GM23338 (cell line): ENCODE results near the gene SCRG1. TPM values are rescaled to one million over a fixed set of nuclear protein-coding genes. Genes with fewer than 3 reads are reported as not detected.

ENCODE experiments used
- ATAC-seq: fragments of 200-7000 bp; cut with Tn5 transposase; 3 replicates; pipeline ENCODE4 v1.9.1; 2020
- DNase-seq: peaks from one replicate; pipeline ENCODE4 v3.0.0-alpha.2; 2015; ENCODE audit warnings: low spot score
- H2AFZ ChIP-seq: fragments of 200-600 bp; sonication (generic); 2 replicates; pipeline ENCODE4 v1.8.0; 2016; ENCODE audit warnings: antibody characterized with exemption, mild to moderate bottlenecking, moderate library complexity
- H3F3A ChIP-seq: fragments of 200-600 bp; sonication (generic); replicated peaks from 2 replicates; pipeline ENCODE4 v1.8.0; 2017; ENCODE audit warnings: antibody characterized with exemption, mixed run types, low read depth
- H3K27ac ChIP-seq: fragments of 200-600 bp; sonication (generic); 2 replicates; pipeline ENCODE4 v1.6.1; 2016; ENCODE audit warnings: low read depth
- H3K27me3 ChIP-seq: fragments of 200-600 bp; sonication (generic); 2 replicates; pipeline ENCODE4 v1.8.0; 2016; ENCODE audit warnings: mild to moderate bottlenecking, mixed run types, moderate library complexity; ENCODE audit not compliant: insufficient read depth
- H3K36me3 ChIP-seq: fragments of 200-600 bp; sonication (generic); 2 replicates; pipeline ENCODE4 v1.8.0; 2016; ENCODE audit warnings: mild to moderate bottlenecking; ENCODE audit not compliant: insufficient read depth
- H3K4me1 ChIP-seq: fragments of 200-600 bp; sonication (generic); 2 replicates; pipeline ENCODE4 v1.8.0; 2016; ENCODE audit warnings: mild to moderate bottlenecking, moderate library complexity; ENCODE audit not compliant: insufficient read depth
- H3K4me2 ChIP-seq: fragments of 200-600 bp; sonication (generic); 2 replicates; pipeline ENCODE4 v1.7.1; 2017; ENCODE audit warnings: mixed run types
- H3K4me3 ChIP-seq: fragments of 200-600 bp; sonication (generic); 2 replicates; pipeline ENCODE4 v1.6.1; 2016; ENCODE audit warnings: mixed run types
- H3K79me2 ChIP-seq: fragments of 200-600 bp; sonication (generic); replicated peaks from 2 replicates; pipeline ENCODE4 v1.8.0; 2017; ENCODE audit warnings: mild to moderate bottlenecking; ENCODE audit not compliant: insufficient read depth
- H3K9me2 ChIP-seq: fragments of 200-600 bp; sonication (generic); 2 replicates; pipeline ENCODE4 v1.8.0; 2017; ENCODE audit not compliant: insufficient read depth
- H4K20me1 ChIP-seq: fragments of 200-600 bp; sonication (generic); replicated peaks from 2 replicates; pipeline ENCODE4 v1.8.0; 2017; ENCODE audit warnings: mild to moderate bottlenecking; ENCODE audit not compliant: insufficient read depth
- H3K27ac Mint-ChIP-seq: 2 replicates; pipeline ENCODE4 v1.8.0; 2020; ENCODE audit warnings: inconsistent platforms, mild to moderate bottlenecking, moderate library complexity, mixed read lengths
- H3K27me3 Mint-ChIP-seq: 3 replicates; pipeline ENCODE4 v1.8.0; 2022; ENCODE audit warnings: low read depth, mild to moderate bottlenecking, moderate library complexity, mixed read lengths, inconsistent platforms; ENCODE audit not compliant: insufficient read depth, poor library complexity
- H3K36me3 Mint-ChIP-seq: 3 replicates; pipeline ENCODE4 v1.8.0; 2021; ENCODE audit warnings: low read depth, mild to moderate bottlenecking, inconsistent platforms, moderate library complexity, mixed read lengths
- H3K4me1 Mint-ChIP-seq: 3 replicates; pipeline ENCODE4 v1.8.0; 2020; ENCODE audit warnings: mild to moderate bottlenecking, inconsistent platforms, mixed read lengths
- H3K4me3 Mint-ChIP-seq: 3 replicates; pipeline ENCODE4 v1.8.0; 2021; ENCODE audit warnings: moderate library complexity, mild to moderate bottlenecking, inconsistent platforms, mixed read lengths
- H3K9me3 Mint-ChIP-seq: 3 replicates; pipeline ENCODE4 v1.8.0; 2020; ENCODE audit warnings: moderate library complexity, mild to moderate bottlenecking, inconsistent platforms, mixed read lengths
- CREB1 ChIP-seq: fragments of 250-450 bp; sonication (Bioruptor Pico); IDR thresholded peaks from 2 replicates; pipeline ENCODE4 v1.5.0; 2020; ENCODE audit warnings: low read depth, mild to moderate bottlenecking, moderate library complexity
- JUNB ChIP-seq: IDR thresholded peaks from one replicate; pipeline ENCODE4 v1.6.1; 2016; ENCODE audit warnings: antibody characterized with exemption; ENCODE audit not compliant: unreplicated experiment
- NANOG ChIP-seq: IDR thresholded peaks from 2 replicates; pipeline ENCODE4 v1.6.1; 2016; ENCODE audit warnings: antibody characterized with exemption, borderline replicate concordance
- STAT1 ChIP-seq: IDR thresholded peaks from one replicate; pipeline ENCODE4 v1.6.1; 2016; ENCODE audit warnings: antibody characterized with exemption; ENCODE audit not compliant: unreplicated experiment
- ZNF114 ChIP-seq: fragments of 250-450 bp; sonication (Bioruptor Pico); IDR thresholded peaks from 2 replicates; pipeline ENCODE4 v1.5.0; 2020; ENCODE audit warnings: mild to moderate bottlenecking, moderate library complexity
- ZNF331 ChIP-seq: fragments of 250-450 bp; sonication (Bioruptor Pico); IDR thresholded peaks from 2 replicates; pipeline ENCODE4 v1.5.0; 2020; ENCODE audit warnings: low read depth, mild to moderate bottlenecking, moderate library complexity
- polyA plus RNA-seq: library from polyadenylated mRNA; unstranded; fragments of >200 nt; fragmentation: Nextera tagmentation; extraction: Ambion mirVana; gene quantifications from 2 replicates; pipeline ENCODE4 v1.2.1, GENCODE V29; 2016
- total RNA-seq: library from RNA; depleted of rRNA; stranded (reverse); fragments of >200 nt; shearing (Covaris generic); gene quantifications from 2 replicates; pipeline ENCODE4 v1.2.3, GENCODE V29; 2014
- TF ChIP-seq, protein P1 (sequence below): fragments of 250-450 bp; sonication (Bioruptor Pico); IDR thresholded peaks from 2 replicates; pipeline ENCODE4 v1.5.0; 2020; ENCODE audit warnings: mild to moderate bottlenecking, moderate library complexity
- TF ChIP-seq, protein P2 (sequence below): IDR thresholded peaks from 2 replicates; pipeline ENCODE4 v1.6.1; 2016; ENCODE audit warnings: antibody characterized with exemption
- TF ChIP-seq, protein P3 (sequence below): IDR thresholded peaks from one replicate; pipeline ENCODE4 v1.6.1; 2018; ENCODE audit warnings: antibody characterized with exemption; ENCODE audit not compliant: unreplicated experiment

The SCRG1 gene
- total and polyA plus RNA-seq, 2 experiments from 2014 or later = 0.45 TPM; not detected in 1

DNA sequence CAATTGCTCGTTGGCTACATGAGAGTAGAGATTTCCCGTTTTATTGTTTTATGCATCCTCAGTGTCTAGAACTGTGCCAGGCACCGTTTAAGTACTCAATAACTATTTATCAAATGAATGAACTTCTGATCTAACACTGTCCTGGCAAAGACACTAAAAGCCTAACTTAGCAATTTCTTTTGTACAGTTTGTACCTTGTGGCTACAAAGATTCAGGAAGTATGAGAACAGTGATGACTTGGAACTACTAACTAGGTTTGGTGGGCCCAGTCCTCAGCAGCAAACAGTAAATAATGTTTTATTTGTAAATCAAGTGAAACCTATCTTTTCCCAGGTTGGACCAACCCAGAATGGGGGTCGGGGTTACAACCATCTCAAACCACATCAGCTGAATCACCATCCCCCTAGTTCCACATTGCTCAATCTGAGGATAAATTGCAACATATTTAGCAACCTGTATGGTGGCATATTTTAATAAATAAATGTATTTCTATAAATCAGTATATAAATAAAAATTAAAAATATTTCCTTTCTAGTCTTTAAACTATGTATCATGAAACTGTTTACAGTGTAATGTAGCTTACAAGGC lies 12.3 kb upstream of the SCRG1 start:
- DNase-seq (no peak), ATAC-seq (no peak)
- no peak overlapping the region for H2AFZ ChIP-seq
- H3K4me1 Mint-ChIP-seq = no peaks in the 10 kb centered on the region; the same call in 2 of the 3 replicates
- H3K4me1 ChIP-seq = no peaks in the 10 kb centered on the region
- H3K27me3 ChIP-seq = no peaks in the 10 kb centered on the region
- H3K36me3 ChIP-seq = no peaks in the 10 kb centered on the region
- no peaks in the 10 kb centered on the region; the same call in 1 of the 2 replicates for H3F3A ChIP-seq
- no peaks in the 10 kb centered on the region for H3K79me2 ChIP-seq
- no peak for TF ChIP-seq ZNF114
- TF ChIP-seq NANOG = no peak
- no peak overlapping the region for H3K27ac Mint-ChIP-seq
- H3K36me3 Mint-ChIP-seq = no peaks in the 10 kb centered on the region
- no peak overlapping the region for H3K4me3 ChIP-seq
- H3K9me3 Mint-ChIP-seq = no peaks in the 10 kb centered on the region
- no peaks in the 10 kb centered on the region for H3K9me2 ChIP-seq
- no peaks in the 10 kb centered on the region for H4K20me1 ChIP-seq
- H3K4me2 ChIP-seq = no peak overlapping the region
- H3K4me3 Mint-ChIP-seq = no peak overlapping the region
- no peak overlapping the region for H3K27ac ChIP-seq
- peaks cover 4% of the 10 kb centered on the region for H3K27me3 Mint-ChIP-seq

DNA sequence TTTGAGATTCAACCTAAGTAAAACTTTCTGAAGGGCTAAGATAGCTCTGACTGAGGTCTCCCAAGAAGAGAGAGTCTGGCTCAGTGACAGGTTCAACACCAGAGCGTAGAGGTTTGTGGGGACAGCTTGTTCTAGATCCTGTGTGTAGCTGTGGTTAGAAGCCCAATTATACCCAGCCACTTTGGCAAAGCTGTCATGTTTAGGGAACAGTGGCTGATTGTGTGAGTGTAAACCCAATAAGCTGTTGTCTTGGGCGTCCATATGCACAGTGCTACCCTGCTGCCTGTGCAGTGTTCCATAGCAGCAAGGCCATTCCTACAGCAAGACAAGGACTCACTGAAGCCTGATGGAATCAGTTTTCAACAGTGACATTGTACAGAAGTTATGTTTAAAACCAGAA lies 11.2 kb upstream of the SCRG1 start:
- Histone ChIP-seq H3K27ac (no peak overlapping the region), H2AFZ (no peak overlapping the region), H3K27me3 (no peaks in the 10 kb centered on the region), H3K4me2 (no peak overlapping the region), H3K9me2 (no peaks in the 10 kb centered on the region), H4K20me1 (no peaks in the 10 kb centered on the region), H3K79me2 (no peaks in the 10 kb centered on the region), H3F3A (no peaks in the 10 kb centered on the region), H3K4me1 (no peaks in the 10 kb centered on the region), H3K36me3 (no peaks in the 10 kb centered on the region), H3K4me3 (no peak overlapping the region)
- H3K4me3 Mint-ChIP-seq = no peak overlapping the region
- no peaks in the 10 kb centered on the region; the same call in 2 of the 3 replicates for H3K4me1 Mint-ChIP-seq
- DNase-seq = no peak
- ATAC-seq = no peak
- H3K9me3 Mint-ChIP-seq = no peaks in the 10 kb centered on the region
- no peaks in the 10 kb centered on the region for H3K36me3 Mint-ChIP-seq
- H3K27me3 Mint-ChIP-seq = peaks cover 2% of the 10 kb centered on the region
- H3K27ac Mint-ChIP-seq = no peak overlapping the region
- no peak for TF ChIP-seq NANOG
- TF ChIP-seq, protein P1, sequence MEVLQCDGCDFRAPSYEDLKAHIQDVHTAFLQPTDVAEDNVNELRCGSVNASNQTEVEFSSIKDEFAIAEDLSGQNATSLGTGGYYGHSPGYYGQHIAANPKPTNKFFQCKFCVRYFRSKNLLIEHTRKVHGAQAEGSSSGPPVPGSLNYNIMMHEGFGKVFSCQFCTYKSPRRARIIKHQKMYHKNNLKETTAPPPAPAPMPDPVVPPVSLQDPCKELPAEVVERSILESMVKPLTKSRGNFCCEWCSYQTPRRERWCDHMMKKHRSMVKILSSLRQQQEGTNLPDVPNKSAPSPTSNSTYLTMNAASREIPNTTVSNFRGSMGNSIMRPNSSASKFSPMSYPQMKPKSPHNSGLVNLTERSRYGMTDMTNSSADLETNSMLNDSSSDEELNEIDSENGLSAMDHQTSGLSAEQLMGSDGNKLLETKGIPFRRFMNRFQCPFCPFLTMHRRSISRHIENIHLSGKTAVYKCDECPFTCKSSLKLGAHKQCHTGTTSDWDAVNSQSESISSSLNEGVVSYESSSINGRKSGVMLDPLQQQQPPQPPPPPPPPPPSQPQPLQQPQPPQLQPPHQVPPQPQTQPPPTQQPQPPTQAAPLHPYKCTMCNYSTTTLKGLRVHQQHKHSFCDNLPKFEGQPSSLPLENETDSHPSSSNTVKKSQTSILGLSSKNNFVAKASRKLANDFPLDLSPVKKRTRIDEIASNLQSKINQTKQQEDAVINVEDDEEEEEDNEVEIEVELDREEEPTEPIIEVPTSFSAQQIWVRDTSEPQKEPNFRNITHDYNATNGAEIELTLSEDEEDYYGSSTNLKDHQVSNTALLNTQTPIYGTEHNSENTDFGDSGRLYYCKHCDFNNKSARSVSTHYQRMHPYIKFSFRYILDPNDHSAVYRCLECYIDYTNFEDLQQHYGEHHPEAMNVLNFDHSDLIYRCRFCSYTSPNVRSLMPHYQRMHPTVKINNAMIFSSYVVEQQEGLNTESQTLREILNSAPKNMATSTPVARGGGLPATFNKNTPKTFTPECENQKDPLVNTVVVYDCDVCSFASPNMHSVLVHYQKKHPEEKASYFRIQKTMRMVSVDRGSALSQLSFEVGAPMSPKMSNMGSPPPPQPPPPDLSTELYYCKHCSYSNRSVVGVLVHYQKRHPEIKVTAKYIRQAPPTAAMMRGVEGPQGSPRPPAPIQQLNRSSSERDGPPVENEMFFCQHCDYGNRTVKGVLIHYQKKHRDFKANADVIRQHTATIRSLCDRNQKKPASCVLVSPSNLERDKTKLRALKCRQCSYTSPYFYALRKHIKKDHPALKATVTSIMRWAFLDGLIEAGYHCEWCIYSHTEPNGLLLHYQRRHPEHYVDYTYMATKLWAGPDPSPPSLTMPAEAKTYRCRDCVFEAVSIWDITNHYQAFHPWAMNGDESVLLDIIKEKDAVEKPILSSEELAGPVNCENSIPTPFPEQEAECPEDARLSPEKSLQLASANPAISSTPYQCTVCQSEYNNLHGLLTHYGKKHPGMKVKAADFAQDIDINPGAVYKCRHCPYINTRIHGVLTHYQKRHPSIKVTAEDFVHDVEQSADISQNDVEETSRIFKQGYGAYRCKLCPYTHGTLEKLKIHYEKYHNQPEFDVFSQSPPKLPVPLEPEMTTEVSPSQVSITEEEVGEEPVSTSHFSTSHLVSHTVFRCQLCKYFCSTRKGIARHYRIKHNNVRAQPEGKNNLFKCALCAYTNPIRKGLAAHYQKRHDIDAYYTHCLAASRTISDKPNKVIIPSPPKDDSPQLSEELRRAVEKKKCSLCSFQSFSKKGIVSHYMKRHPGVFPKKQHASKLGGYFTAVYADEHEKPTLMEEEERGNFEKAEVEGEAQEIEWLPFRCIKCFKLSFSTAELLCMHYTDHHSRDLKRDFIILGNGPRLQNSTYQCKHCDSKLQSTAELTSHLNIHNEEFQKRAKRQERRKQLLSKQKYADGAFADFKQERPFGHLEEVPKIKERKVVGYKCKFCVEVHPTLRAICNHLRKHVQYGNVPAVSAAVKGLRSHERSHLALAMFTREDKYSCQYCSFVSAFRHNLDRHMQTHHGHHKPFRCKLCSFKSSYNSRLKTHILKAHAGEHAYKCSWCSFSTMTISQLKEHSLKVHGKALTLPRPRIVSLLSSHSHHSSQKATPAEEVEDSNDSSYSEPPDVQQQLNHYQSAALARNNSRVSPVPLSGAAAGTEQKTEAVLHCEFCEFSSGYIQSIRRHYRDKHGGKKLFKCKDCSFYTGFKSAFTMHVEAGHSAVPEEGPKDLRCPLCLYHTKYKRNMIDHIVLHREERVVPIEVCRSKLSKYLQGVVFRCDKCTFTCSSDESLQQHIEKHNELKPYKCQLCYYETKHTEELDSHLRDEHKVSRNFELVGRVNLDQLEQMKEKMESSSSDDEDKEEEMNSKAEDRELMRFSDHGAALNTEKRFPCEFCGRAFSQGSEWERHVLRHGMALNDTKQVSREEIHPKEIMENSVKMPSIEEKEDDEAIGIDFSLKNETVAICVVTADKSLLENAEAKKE (CRISPR knock-in tag) = no peak
- TF ChIP-seq ZNF331 (CRISPR knock-in tag) = no peak
- TF ChIP-seq, protein P2, sequence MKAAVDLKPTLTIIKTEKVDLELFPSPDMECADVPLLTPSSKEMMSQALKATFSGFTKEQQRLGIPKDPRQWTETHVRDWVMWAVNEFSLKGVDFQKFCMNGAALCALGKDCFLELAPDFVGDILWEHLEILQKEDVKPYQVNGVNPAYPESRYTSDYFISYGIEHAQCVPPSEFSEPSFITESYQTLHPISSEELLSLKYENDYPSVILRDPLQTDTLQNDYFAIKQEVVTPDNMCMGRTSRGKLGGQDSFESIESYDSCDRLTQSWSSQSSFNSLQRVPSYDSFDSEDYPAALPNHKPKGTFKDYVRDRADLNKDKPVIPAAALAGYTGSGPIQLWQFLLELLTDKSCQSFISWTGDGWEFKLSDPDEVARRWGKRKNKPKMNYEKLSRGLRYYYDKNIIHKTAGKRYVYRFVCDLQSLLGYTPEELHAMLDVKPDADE = no peak
- TF ChIP-seq CREB1 (CRISPR knock-in tag) = no peak
- no peak for TF ChIP-seq JUNB
- TF ChIP-seq, protein P3, sequence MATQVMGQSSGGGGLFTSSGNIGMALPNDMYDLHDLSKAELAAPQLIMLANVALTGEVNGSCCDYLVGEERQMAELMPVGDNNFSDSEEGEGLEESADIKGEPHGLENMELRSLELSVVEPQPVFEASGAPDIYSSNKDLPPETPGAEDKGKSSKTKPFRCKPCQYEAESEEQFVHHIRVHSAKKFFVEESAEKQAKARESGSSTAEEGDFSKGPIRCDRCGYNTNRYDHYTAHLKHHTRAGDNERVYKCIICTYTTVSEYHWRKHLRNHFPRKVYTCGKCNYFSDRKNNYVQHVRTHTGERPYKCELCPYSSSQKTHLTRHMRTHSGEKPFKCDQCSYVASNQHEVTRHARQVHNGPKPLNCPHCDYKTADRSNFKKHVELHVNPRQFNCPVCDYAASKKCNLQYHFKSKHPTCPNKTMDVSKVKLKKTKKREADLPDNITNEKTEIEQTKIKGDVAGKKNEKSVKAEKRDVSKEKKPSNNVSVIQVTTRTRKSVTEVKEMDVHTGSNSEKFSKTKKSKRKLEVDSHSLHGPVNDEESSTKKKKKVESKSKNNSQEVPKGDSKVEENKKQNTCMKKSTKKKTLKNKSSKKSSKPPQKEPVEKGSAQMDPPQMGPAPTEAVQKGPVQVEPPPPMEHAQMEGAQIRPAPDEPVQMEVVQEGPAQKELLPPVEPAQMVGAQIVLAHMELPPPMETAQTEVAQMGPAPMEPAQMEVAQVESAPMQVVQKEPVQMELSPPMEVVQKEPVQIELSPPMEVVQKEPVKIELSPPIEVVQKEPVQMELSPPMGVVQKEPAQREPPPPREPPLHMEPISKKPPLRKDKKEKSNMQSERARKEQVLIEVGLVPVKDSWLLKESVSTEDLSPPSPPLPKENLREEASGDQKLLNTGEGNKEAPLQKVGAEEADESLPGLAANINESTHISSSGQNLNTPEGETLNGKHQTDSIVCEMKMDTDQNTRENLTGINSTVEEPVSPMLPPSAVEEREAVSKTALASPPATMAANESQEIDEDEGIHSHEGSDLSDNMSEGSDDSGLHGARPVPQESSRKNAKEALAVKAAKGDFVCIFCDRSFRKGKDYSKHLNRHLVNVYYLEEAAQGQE = no peak
- no peak for TF ChIP-seq STAT1
